ENCODE measurements around the gene PLOD1. TPM values are rescaled to one million over a fixed set of nuclear protein-coding genes. Genes with fewer than 3 reads are reported as not detected.

Gene PLOD1
- total and polyA plus RNA-seq, 2 of the 13 experiments (the other 11 are each of a cell fraction or from before 2014, with no cell fraction given): 70.1 to 318 TPM

DNA sequence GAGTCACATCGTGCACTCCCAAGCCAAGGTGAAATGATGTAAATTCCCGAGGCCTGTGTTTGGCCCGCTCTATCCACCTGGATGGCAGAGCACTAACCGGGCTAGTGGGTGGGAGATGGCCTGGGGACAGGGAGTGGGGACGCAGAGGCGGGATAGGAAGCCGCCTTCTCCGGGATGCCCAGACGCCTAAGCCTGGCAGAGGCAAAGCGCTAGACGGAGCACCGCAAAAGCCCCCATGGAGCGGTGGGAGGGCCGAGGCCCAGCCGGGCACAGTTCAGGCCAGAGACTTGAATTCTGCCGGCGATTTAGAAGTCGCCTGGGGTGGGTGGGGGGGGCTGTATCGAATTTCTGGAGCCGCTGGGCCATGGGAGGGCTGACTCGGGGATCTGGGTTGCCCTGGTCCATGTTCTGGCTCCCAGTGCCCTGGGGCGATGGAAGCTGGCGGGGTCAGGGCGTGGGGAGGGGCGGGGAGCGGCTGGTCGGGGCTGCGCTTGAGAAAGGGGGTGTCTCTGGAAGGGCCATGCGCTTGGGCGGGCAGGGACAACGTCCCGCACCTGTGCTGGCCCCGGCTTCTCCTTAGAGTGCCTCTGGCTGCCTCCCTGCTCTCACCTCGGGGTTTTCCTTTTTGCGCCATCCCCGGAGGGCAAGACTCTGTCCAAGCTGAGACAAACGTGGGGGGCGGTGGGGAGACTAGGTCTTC lies 36.3 kb upstream of the PLOD1 start (continued):
- TF ChIP-seq, protein P1, sequence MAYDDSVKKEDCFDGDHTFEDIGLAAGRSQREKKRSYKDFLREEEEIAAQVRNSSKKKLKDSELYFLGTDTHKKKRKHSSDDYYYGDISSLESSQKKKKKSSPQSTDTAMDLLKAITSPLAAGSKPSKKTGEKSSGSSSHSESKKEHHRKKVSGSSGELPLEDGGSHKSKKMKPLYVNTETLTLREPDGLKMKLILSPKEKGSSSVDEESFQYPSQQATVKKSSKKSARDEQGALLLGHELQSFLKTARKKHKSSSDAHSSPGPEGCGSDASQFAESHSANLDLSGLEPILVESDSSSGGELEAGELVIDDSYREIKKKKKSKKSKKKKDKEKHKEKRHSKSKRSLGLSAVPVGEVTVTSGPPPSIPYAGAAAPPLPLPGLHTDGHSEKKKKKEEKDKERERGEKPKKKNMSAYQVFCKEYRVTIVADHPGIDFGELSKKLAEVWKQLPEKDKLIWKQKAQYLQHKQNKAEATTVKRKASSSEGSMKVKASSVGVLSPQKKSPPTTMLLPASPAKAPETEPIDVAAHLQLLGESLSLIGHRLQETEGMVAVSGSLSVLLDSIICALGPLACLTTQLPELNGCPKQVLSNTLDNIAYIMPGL (CRISPR knock-in tag; IDR thresholded peaks at IDR 0.05; ENCODE audit: borderline replicate concordance in 1 of 2, low read depth in 1 of 2): no peak
- TF ChIP-seq ZMYM3 (CRISPR knock-in tag; IDR thresholded peaks at IDR 0.05) (no peak), ZNF567 (CRISPR knock-in tag; IDR thresholded peaks at IDR 0.05; ENCODE audit: borderline replicate concordance) (no peak), SP140L (CRISPR knock-in tag; IDR thresholded peaks at IDR 0.05; ENCODE audit: borderline replicate concordance) (no peak), NCOR1 (IDR thresholded peaks at IDR 0.05; ENCODE audit: borderline replicate concordance, low read length) (no peak), SP5 (CRISPR knock-in tag; IDR thresholded peaks at IDR 0.05; ENCODE audit: borderline replicate concordance, low read depth) (no peak)

GRCh38 chr1:11898831-11899467 lies 35.6 kb upstream of the PLOD1 start:
- H2AFZ ChIP-seq (ENCODE audit: low read length): no peak overlapping the region
- H3K4me3 ChIP-seq (replicated peaks in 1 of 3; ENCODE audit: insufficient read depth in 1 of 3, low read depth in 2 of 3, low read length in 3 of 3): no peak overlapping the region
- no TSS peak for BruUV-seq (replicated peaks)
- CTCF ChIA-PET (ENCODE audit: low intra/inter-chr PET ratio, low total read pairs): no interaction called here
- no peaks in the 10 kb centered on the region for H3K9me3 ChIP-seq (ENCODE audit: low read length)
- 58% methylated on average over 7 of the region's 26 CpGs for WGBS (ENCODE audit: low lambda C conversion rate)
- H3K79me2 ChIP-seq (ENCODE audit: insufficient read depth, low read length): no peaks in the 10 kb centered on the region
- POLR2A ChIA-PET: interaction anchor here (1.3 kb wide), 1 partner anchor 9 kb away, joined by 5 read pairs; no protein-coding TSS in a partner anchor
- H3K36me3 ChIP-seq (replicated peaks in 1 of 2; ENCODE audit: control insufficient read depth in 1 of 2, insufficient read depth in 2 of 2, low read length in 2 of 2): no peaks in the 10 kb centered on the region
- no peaks in the 10 kb centered on the region for H4K20me1 ChIP-seq (ENCODE audit: insufficient read depth, low read length)
- ATAC-seq (peak; percentile 74), FAIRE-seq (no peak), DNase-seq (ENCODE audit: low spot score) (no peak)
- no peak overlapping the region for H3K27ac ChIP-seq (ENCODE audit: extremely low read length, insufficient read depth, low read length)
- peaks cover 0 to 11% of the 10 kb centered on the region in 2 experiments; a peak in 3 of 5 replicates for H3K27me3 ChIP-seq (ENCODE audit: control insufficient read depth in 1 of 2, insufficient read depth in 2 of 2, low read length in 2 of 2)
- intact Hi-C loops (cut with micrococcal nuclease; ENCODE audit: unreplicated experiment): no loop called here
- no peak overlapping the region for H3K9ac ChIP-seq (ENCODE audit: insufficient read depth, low read depth, low read length)
- in situ Hi-C loops (cut with HindIII; ENCODE audit: extremely low pct_ligation_motif_present, low pct_unique_long_range_greater_than_20kb): loop anchor here (5.0 kb wide), 1 partner anchor 57 kb away; no protein-coding TSS in a partner anchor
- peaks cover 8% of the 10 kb centered on the region for H3K4me1 ChIP-seq (ENCODE audit: insufficient read depth, low read length)
- no peak overlapping the region for H3K4me2 ChIP-seq (ENCODE audit: low read depth, low read length)
- TF ChIP-seq, protein P2, sequence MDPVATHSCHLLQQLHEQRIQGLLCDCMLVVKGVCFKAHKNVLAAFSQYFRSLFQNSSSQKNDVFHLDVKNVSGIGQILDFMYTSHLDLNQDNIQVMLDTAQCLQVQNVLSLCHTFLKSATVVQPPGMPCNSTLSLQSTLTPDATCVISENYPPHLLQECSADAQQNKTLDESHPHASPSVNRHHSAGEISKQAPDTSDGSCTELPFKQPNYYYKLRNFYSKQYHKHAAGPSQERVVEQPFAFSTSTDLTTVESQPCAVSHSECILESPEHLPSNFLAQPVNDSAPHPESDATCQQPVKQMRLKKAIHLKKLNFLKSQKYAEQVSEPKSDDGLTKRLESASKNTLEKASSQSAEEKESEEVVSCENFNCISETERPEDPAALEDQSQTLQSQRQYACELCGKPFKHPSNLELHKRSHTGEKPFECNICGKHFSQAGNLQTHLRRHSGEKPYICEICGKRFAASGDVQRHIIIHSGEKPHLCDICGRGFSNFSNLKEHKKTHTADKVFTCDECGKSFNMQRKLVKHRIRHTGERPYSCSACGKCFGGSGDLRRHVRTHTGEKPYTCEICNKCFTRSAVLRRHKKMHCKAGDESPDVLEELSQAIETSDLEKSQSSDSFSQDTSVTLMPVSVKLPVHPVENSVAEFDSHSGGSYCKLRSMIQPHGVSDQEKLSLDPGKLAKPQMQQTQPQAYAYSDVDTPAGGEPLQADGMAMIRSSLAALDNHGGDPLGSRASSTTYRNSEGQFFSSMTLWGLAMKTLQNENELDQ (CRISPR knock-in tag; IDR thresholded peaks at IDR 0.05; ENCODE audit: borderline replicate concordance): no peak
- TF ChIP-seq ZNF770 (CRISPR knock-in tag; IDR thresholded peaks at IDR 0.05): no peak
- no peak for TF ChIP-seq RBM22 (optimal IDR thresholded peaks at IDR 0.05; ENCODE audit: low read length)
- TF ChIP-seq CBX5 (CRISPR knock-in tag; IDR thresholded peaks at IDR 0.05; ENCODE audit: borderline replicate concordance): no peak
- no peak for TF ChIP-seq ZSCAN25 (CRISPR knock-in tag; IDR thresholded peaks at IDR 0.05)
- no peak for TF ChIP-seq BCL6 (CRISPR knock-in tag; IDR thresholded peaks at IDR 0.05)
- TF ChIP-seq SP4 (CRISPR knock-in tag; IDR thresholded peaks at IDR 0.05): no peak
- TF ChIP-seq IRF2 (CRISPR knock-in tag; IDR thresholded peaks at IDR 0.05): no peak
- no peak for TF ChIP-seq TCF7 (IDR thresholded peaks at IDR 0.05; ENCODE audit: low read depth)
- TF ChIP-seq NCOA2 (CRISPR knock-in tag; IDR thresholded peaks at IDR 0.05): no peak
- no peak for TF ChIP-seq ZNF776 (CRISPR knock-in tag; IDR thresholded peaks at IDR 0.05)
